ENCODE data around the gene STK39.

STK39 gene

DNA sequence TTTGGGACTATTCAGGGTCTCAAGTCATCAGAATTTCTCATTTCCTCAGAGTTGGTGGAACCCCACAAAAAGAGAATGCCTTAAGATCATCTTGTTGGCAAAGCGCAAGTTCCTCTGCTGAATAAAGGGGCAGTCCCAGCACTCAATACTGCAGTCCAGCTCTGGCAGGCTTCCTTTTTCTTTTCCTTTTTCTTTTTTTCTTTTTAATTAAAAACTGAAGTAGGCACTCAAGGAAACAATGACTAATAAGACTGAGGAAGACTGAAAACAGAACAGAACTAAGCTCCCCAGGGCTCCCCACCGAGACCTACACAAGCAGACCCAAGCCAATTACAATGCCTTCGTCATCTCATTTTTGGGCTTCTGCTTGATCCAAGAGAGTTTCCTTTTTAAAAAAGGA is 82.0 kb downstream of the STK39 start:
- Histone ChIP-seq H3K9ac (ENCODE audit: low read length) (no peak overlapping the region), H3K4me3 (ENCODE audit: low read depth in 1 of 2, low read length in 2 of 2) (no peak overlapping the region), H3K36me3 (ENCODE audit: insufficient read depth, low read length) (no peaks in the 10 kb centered on the region), H3K27me3 (ENCODE audit: control insufficient read depth in 1 of 2, insufficient read depth in 2 of 2, low read length in 2 of 2) (no peaks in the 10 kb centered on the region), H3K9me3 (ENCODE audit: low read length) (no peaks in the 10 kb centered on the region), H3K4me1 (ENCODE audit: insufficient read depth, low read length) (peaks cover 5% of the 10 kb centered on the region), H3K27ac (ENCODE audit: low read depth, low read length) (no peak overlapping the region)

DNA sequence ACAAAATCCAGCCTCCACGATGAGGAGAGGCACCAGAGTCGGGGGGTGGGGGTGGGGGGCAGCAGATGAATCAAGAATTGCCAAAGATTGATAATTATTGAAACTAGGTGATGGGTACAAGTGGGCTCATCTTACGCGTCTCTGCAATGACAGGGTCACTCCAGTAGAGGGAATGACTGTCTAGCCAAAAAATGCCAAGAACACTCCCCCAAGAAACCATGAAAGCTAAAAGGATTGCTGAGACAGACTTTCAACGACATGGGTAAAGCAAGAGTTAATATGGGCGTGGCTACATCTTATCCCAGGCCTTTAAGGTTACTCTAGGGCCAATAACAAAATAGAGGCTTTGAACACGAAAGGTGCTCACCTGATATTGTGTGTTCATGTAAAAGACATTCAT is 86.5 kb downstream of the STK39 start:
- H3K27ac ChIP-seq (ENCODE audit: low read depth, low read length): no peak overlapping the region
- H3K36me3 ChIP-seq (ENCODE audit: insufficient read depth, low read length): no peaks in the 10 kb centered on the region
- no peak overlapping the region for H3K4me3 ChIP-seq (ENCODE audit: low read depth in 1 of 2, low read length in 2 of 2)
- H3K27me3 ChIP-seq (ENCODE audit: control insufficient read depth in 1 of 2, insufficient read depth in 2 of 2, low read length in 2 of 2): no peaks in the 10 kb centered on the region
- H3K4me1 ChIP-seq (ENCODE audit: insufficient read depth, low read length): peaks cover 3% of the 10 kb centered on the region
- H3K9ac ChIP-seq (ENCODE audit: low read length): no peak overlapping the region
- no peaks in the 10 kb centered on the region for H3K9me3 ChIP-seq (ENCODE audit: low read length)

- no peaks in the 10 kb centered on the region for H3K4me1 ChIP-seq (ENCODE audit: insufficient read depth, low read length)
- H3K9ac ChIP-seq (ENCODE audit: low read length): no peak overlapping the region
- H3K27me3 ChIP-seq (ENCODE audit: control insufficient read depth in 1 of 2, insufficient read depth in 2 of 2, low read length in 2 of 2): no peaks in the 10 kb centered on the region
- H3K9me3 ChIP-seq (ENCODE audit: low read length): no peaks in the 10 kb centered on the region
- no peak overlapping the region for H3K4me3 ChIP-seq (ENCODE audit: low read depth in 1 of 2, low read length in 2 of 2)
- H3K36me3 ChIP-seq (ENCODE audit: insufficient read depth, low read length): no peaks in the 10 kb centered on the region
- H3K27ac ChIP-seq (ENCODE audit: low read depth, low read length): no peak overlapping the region
Measured at GRCh38 chr2:168159754-168160585, 87.4 kb downstream of the STK39 start.

DNA sequence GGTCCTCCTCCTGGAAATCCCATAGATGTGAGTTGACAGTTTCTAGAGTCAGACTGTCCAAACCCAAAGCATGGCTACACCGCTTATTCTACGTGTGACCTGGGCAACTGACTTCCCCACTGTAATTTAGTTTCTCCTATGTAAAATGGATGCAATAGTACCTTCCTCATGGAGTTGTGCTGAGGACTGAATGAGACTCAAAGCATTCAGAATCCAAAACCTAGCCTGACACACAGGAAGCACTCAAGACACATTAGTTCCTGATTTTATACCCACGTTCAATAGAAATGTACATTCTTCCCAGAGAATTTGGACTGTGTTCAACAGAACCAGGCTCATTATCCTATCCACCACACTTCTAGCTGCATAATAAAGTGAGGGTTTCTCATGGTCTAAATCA is 88.8 kb downstream of the STK39 start:
- H3K4me1 ChIP-seq (ENCODE audit: insufficient read depth, low read length): no peaks in the 10 kb centered on the region
- no peaks in the 10 kb centered on the region for H3K36me3 ChIP-seq (ENCODE audit: insufficient read depth, low read length)
- H3K9me3 ChIP-seq (ENCODE audit: low read length): no peaks in the 10 kb centered on the region

DNA sequence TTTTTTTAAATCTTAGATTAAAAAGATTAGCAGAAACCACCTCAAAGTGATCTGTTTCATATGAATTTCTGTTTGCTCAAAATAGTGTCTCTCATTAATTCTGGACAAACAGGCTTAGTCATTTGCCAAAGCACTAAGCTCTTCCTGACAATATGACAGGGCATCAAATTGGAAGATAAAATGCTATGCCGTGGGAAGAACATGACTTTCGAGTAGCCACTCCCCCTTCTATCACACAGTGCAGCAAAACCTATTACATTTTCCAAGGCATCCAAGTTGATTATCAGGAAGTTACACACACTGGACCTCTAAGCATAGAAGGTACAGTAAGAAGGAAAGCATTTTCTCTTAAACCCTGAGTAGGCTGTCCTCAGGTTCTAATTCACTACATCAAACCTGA is 89.5 kb downstream of the STK39 start:
- Histone ChIP-seq H3K9me3 (ENCODE audit: low read length) (no peaks in the 10 kb centered on the region), H3K27me3 (ENCODE audit: control insufficient read depth in 1 of 2, insufficient read depth in 2 of 2, low read length in 2 of 2) (no peaks in the 10 kb centered on the region), H3K27ac (ENCODE audit: low read depth, low read length) (no peak overlapping the region), H3K36me3 (ENCODE audit: insufficient read depth, low read length) (no peaks in the 10 kb centered on the region), H3K9ac (ENCODE audit: low read length) (no peak overlapping the region), H3K4me1 (ENCODE audit: insufficient read depth, low read length) (no peaks in the 10 kb centered on the region), H3K4me3 (ENCODE audit: low read depth in 1 of 2, low read length in 2 of 2) (no peak overlapping the region)

More for the DNA sequence above, 88.8 kb downstream of the STK39 start:
- Histone ChIP-seq H3K27ac (ENCODE audit: low read depth, low read length) (no peak overlapping the region), H3K4me3 (ENCODE audit: low read depth in 1 of 2, low read length in 2 of 2) (no peak overlapping the region), H3K9ac (ENCODE audit: low read length) (no peak overlapping the region), H3K27me3 (ENCODE audit: control insufficient read depth in 1 of 2, insufficient read depth in 2 of 2, low read length in 2 of 2) (no peaks in the 10 kb centered on the region)

DNA sequence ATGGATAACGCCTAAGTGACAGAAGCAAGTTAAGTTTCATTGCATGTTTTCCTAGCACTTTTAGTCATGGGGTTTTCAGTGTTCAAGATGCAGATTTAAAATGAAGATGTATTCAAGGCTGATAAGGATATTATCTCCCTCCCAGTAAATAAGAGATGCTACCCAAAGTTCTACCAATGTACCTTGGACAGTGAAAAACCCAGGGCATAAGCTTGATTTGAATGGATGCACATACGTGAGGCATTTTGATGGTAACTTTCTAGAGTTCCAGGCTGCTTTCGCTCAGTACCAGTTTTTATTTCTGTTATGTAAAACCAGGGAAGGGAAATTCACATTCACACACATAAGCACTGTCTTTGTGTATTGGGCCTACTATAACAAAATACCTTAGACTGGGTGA is 90.3 kb downstream of the STK39 start:
- Histone ChIP-seq H3K9me3 (ENCODE audit: low read length) (no peaks in the 10 kb centered on the region), H3K9ac (ENCODE audit: low read length) (no peak overlapping the region), H3K36me3 (ENCODE audit: insufficient read depth, low read length) (no peaks in the 10 kb centered on the region), H3K27ac (ENCODE audit: low read depth, low read length) (no peak overlapping the region), H3K4me3 (ENCODE audit: low read depth in 1 of 2, low read length in 2 of 2) (no peak overlapping the region), H3K4me1 (ENCODE audit: insufficient read depth, low read length) (no peaks in the 10 kb centered on the region), H3K27me3 (ENCODE audit: control insufficient read depth in 1 of 2, insufficient read depth in 2 of 2, low read length in 2 of 2) (no peaks in the 10 kb centered on the region)

DNA sequence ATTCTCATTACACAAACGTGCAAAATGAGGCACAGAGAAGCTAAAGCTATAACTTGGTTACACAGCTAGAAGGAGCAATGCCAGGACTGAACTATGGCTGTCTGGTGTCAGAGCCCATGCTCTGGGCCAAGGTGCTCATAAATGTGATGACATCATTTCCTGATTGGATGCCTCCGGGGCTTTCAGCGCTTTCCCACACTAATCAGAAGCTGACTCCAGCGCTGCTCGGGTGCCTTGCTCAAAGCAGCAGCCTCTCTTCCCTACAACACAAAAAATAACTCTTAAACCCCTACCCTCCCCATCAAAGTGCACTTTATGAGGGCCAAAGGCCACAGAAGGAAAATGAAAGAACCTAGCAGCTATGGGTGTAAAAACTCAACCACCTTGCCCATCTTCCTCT is 90.7 kb downstream of the STK39 start:
- Histone ChIP-seq H3K9me3 (ENCODE audit: low read length) (no peaks in the 10 kb centered on the region), H3K4me1 (ENCODE audit: insufficient read depth, low read length) (no peaks in the 10 kb centered on the region), H3K36me3 (ENCODE audit: insufficient read depth, low read length) (no peaks in the 10 kb centered on the region), H3K9ac (ENCODE audit: low read length) (no peak overlapping the region), H3K27me3 (ENCODE audit: control insufficient read depth in 1 of 2, insufficient read depth in 2 of 2, low read length in 2 of 2) (no peaks in the 10 kb centered on the region), H3K27ac (ENCODE audit: low read depth, low read length) (no peak overlapping the region), H3K4me3 (ENCODE audit: low read depth in 1 of 2, low read length in 2 of 2) (no peak overlapping the region)

GRCh38 chr2:168155680-168156079 is 91.7 kb downstream of the STK39 start:
- H3K4me1 ChIP-seq (ENCODE audit: insufficient read depth, low read length): no peaks in the 10 kb centered on the region
- H3K36me3 ChIP-seq (ENCODE audit: insufficient read depth, low read length): no peaks in the 10 kb centered on the region
- no peak overlapping the region for H3K27ac ChIP-seq (ENCODE audit: low read depth, low read length)
- H3K9ac ChIP-seq (ENCODE audit: low read length): no peak overlapping the region
- H3K9me3 ChIP-seq (ENCODE audit: low read length): no peaks in the 10 kb centered on the region
- H3K27me3 ChIP-seq (ENCODE audit: control insufficient read depth in 1 of 2, insufficient read depth in 2 of 2, low read length in 2 of 2): no peaks in the 10 kb centered on the region
- no peak overlapping the region for H3K4me3 ChIP-seq (ENCODE audit: low read depth in 1 of 2, low read length in 2 of 2)

- peaks cover 3% of the 10 kb centered on the region for H3K36me3 ChIP-seq (ENCODE audit: insufficient read depth, low read length)
- no peaks in the 10 kb centered on the region for H3K4me1 ChIP-seq (ENCODE audit: insufficient read depth, low read length)
- H3K27me3 ChIP-seq (ENCODE audit: control insufficient read depth in 1 of 2, insufficient read depth in 2 of 2, low read length in 2 of 2): no peaks in the 10 kb centered on the region
- no peaks in the 10 kb centered on the region for H3K9me3 ChIP-seq (ENCODE audit: low read length)
- no peak overlapping the region for H3K27ac ChIP-seq (ENCODE audit: low read depth, low read length)
- no peak overlapping the region for H3K9ac ChIP-seq (ENCODE audit: low read length)
- no peak overlapping the region for H3K4me3 ChIP-seq (ENCODE audit: low read depth in 1 of 2, low read length in 2 of 2)
Measured at GRCh38 chr2:168155046-168155445, 92.3 kb downstream of the STK39 start.

- Histone ChIP-seq H3K4me3 (ENCODE audit: low read depth in 1 of 2, low read length in 2 of 2) (no peak overlapping the region), H3K27ac (ENCODE audit: low read depth, low read length) (no peak overlapping the region), H3K27me3 (ENCODE audit: control insufficient read depth in 1 of 2, insufficient read depth in 2 of 2, low read length in 2 of 2) (no peaks in the 10 kb centered on the region), H3K9ac (ENCODE audit: low read length) (no peak overlapping the region), H3K36me3 (ENCODE audit: insufficient read depth, low read length) (peaks cover 5% of the 10 kb centered on the region), H3K9me3 (ENCODE audit: low read length) (no peaks in the 10 kb centered on the region), H3K4me1 (ENCODE audit: insufficient read depth, low read length) (no peaks in the 10 kb centered on the region)
Measured at GRCh38 chr2:168152902-168153530, 94.4 kb downstream of the STK39 start.

- Histone ChIP-seq H3K36me3 (ENCODE audit: insufficient read depth, low read length) (peaks cover 5% of the 10 kb centered on the region), H3K27ac (ENCODE audit: low read depth, low read length) (no peak overlapping the region), H3K4me1 (ENCODE audit: insufficient read depth, low read length) (no peaks in the 10 kb centered on the region), H3K9me3 (ENCODE audit: low read length) (no peaks in the 10 kb centered on the region), H3K9ac (ENCODE audit: low read length) (no peak overlapping the region), H3K27me3 (ENCODE audit: control insufficient read depth in 1 of 2, insufficient read depth in 2 of 2, low read length in 2 of 2) (no peaks in the 10 kb centered on the region), H3K4me3 (ENCODE audit: low read depth in 1 of 2, low read length in 2 of 2) (no peak overlapping the region)
Measured at GRCh38 chr2:168149986-168150385, 97.4 kb downstream of the STK39 start.

Measured in muscle layer of colon (tissue), 2 donors.